Measurements from ENCODE around the gene DOCK9.

DOCK9 gene

DNA sequence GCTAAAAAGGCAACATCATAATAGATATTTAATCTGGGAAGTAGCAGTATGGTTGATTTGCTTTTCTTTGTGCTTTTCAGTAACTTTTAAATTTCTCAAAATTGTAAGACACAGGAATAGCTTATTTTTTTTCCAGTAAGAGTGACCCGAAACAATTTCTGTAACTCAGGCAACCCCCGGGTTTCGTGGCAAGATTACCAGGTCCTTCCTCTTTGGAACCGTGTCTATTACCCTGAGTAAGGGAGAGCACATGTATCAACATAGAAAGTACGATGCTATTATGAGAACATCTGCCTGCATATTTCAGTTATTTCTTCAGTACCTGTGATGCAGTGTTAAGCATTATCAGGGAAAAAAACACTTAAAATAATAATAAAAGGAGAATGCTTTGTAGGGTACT lies 64.1 kb downstream of the DOCK9 start:
- Histone ChIP-seq H3K9ac (ENCODE audit: low read length) (no peak overlapping the region), H3K9me2 (ENCODE audit: low read depth, low read length) (no peaks in the 10 kb centered on the region), H4K20me1 (ENCODE audit: insufficient read depth, low read length) (no peaks in the 10 kb centered on the region), H3F3A (ENCODE audit: insufficient read depth, low read length) (no peaks in the 10 kb centered on the region), H3K4me2 (ENCODE audit: low read length) (no peak overlapping the region), H3K79me2 (ENCODE audit: insufficient read depth, low read length) (no peaks in the 10 kb centered on the region), H3K4me1 (ENCODE audit: insufficient read depth, low read length, severe bottlenecking) (no peaks in the 10 kb centered on the region), H3K36me3 (ENCODE audit: insufficient read depth, low read length) (no peaks in the 10 kb centered on the region), H3K27ac (ENCODE audit: low read depth, low read length, poor library complexity, severe bottlenecking) (no peak overlapping the region), H3K4me3 (ENCODE audit: low read depth, low read length, poor library complexity, severe bottlenecking) (no peak overlapping the region), H3K27me3 (ENCODE audit: insufficient read depth, low read length) (no peaks in the 10 kb centered on the region), H2AFZ (ENCODE audit: low read length) (no peak overlapping the region), H3K9me3 (ENCODE audit: low read length) (no peaks in the 10 kb centered on the region)
- TF ChIP-seq CTCF (IDR thresholded peaks at IDR 0.05; ENCODE audit: low read length) = no peak
- no peak for TF ChIP-seq EZH2 (IDR thresholded peaks at IDR 0.05; ENCODE audit: borderline replicate concordance, low read length)

- Histone ChIP-seq H3K27me3 (ENCODE audit: insufficient read depth, low read length) (no peaks in the 10 kb centered on the region), H3K9me3 (ENCODE audit: low read length) (no peaks in the 10 kb centered on the region), H3K4me1 (ENCODE audit: insufficient read depth, low read length, severe bottlenecking) (no peaks in the 10 kb centered on the region), H4K20me1 (ENCODE audit: insufficient read depth, low read length) (no peaks in the 10 kb centered on the region), H3F3A (ENCODE audit: insufficient read depth, low read length) (no peaks in the 10 kb centered on the region), H3K27ac (ENCODE audit: low read depth, low read length, poor library complexity, severe bottlenecking) (no peak overlapping the region), H3K4me2 (ENCODE audit: low read length) (no peak overlapping the region), H3K36me3 (ENCODE audit: insufficient read depth, low read length) (no peaks in the 10 kb centered on the region), H2AFZ (ENCODE audit: low read length) (no peak overlapping the region), H3K4me3 (ENCODE audit: low read depth, low read length, poor library complexity, severe bottlenecking) (no peak overlapping the region), H3K9me2 (ENCODE audit: low read depth, low read length) (no peaks in the 10 kb centered on the region), H3K79me2 (ENCODE audit: insufficient read depth, low read length) (no peaks in the 10 kb centered on the region), H3K9ac (ENCODE audit: low read length) (no peak overlapping the region)
- TF ChIP-seq CTCF (IDR thresholded peaks at IDR 0.05; ENCODE audit: low read length) = no peak
- no peak for TF ChIP-seq EZH2 (IDR thresholded peaks at IDR 0.05; ENCODE audit: borderline replicate concordance, low read length)
These were observed 65.0 kb downstream of the DOCK9 start for GRCh38 chr13:98912846-98913245.

- no peak overlapping the region for H3K9ac ChIP-seq (ENCODE audit: low read length)
- no peaks in the 10 kb centered on the region for H3F3A ChIP-seq (ENCODE audit: insufficient read depth, low read length)
- no peaks in the 10 kb centered on the region for H3K4me1 ChIP-seq (ENCODE audit: insufficient read depth, low read length, severe bottlenecking)
- H3K36me3 ChIP-seq (ENCODE audit: insufficient read depth, low read length) = no peaks in the 10 kb centered on the region
- no peak for TF ChIP-seq EZH2 (IDR thresholded peaks at IDR 0.05; ENCODE audit: borderline replicate concordance, low read length)
- no peak for TF ChIP-seq CTCF (IDR thresholded peaks at IDR 0.05; ENCODE audit: low read length)
- no peak overlapping the region for H3K4me3 ChIP-seq (ENCODE audit: low read depth, low read length, poor library complexity, severe bottlenecking)
- H3K27me3 ChIP-seq (ENCODE audit: insufficient read depth, low read length) = no peaks in the 10 kb centered on the region
- no peaks in the 10 kb centered on the region for H4K20me1 ChIP-seq (ENCODE audit: insufficient read depth, low read length)
- no peak overlapping the region for H3K4me2 ChIP-seq (ENCODE audit: low read length)
- H3K9me3 ChIP-seq (ENCODE audit: low read length) = no peaks in the 10 kb centered on the region
- H3K79me2 ChIP-seq (ENCODE audit: insufficient read depth, low read length) = no peaks in the 10 kb centered on the region
- no peak overlapping the region for H2AFZ ChIP-seq (ENCODE audit: low read length)
- no peak overlapping the region for H3K27ac ChIP-seq (ENCODE audit: low read depth, low read length, poor library complexity, severe bottlenecking)
- no peaks in the 10 kb centered on the region for H3K9me2 ChIP-seq (ENCODE audit: low read depth, low read length)
These were observed 67.3 kb downstream of the DOCK9 start for GRCh38 chr13:98910501-98910951.
